Measurements from ENCODE around the gene ZIC5.

The ZIC5 gene

DNA sequence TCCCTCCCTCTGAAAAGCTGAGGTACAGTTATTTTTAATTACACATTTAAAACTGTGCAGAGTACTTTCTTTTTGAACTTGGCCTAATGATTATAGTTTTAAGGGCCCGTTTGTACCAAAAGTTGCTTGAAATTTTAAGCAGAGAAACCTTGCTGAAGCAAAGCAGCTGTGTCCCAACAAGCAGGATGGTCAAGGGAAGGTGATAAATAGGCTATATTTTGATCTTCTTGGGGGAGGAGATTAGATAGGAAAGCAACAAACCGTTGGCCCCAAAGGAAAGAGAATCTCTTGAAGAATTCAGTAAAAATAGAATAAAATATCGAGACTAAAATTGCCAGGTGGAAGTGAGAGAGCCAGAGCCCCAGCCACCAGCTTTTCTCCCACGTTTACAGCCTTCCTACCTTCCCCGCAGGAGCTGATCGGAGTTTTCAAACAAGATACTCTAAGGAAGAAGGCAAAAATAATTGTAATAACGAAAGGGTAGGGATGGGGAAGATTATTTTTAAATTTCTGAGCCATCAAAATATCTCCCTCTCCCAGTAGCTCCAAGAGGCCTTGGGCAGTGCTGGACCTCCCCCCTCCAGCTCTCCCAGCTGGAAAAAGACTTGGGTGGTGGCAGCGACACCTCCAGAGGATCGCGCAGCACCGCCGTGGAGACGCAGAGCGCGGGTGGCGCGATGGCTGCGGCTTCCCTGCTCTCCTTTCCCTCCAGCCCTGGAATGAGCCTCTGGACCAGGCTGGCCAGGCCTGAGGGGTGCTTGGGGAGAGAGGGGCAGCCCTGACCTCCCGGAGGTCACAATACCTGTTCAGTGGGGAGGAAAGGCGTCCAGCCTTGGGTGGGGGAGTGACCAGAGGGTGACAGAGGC is 15.8 kb upstream of the ZIC5 start:
- no peak for DNase-seq

DNA sequence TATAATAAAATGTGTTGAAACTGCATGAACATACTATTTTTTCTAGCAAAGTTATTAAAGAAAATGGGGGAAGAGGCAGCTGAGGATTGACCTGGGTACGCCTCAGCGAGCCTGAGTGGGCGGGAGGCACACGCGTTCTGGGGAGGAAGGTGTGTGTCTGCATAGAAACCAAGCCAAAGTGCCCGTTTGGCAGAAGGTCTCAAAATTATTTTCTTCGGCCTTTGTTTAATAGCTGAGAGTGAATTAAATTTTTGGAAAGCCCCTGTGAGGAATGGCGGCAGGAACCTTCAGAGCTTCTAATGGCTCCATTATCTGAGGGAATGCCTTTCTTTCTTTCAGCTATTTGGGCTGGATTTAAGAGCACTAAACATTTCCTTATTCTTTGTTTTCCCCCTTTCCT is 15.2 kb upstream of the ZIC5 start:
- no peak for DNase-seq

DNA sequence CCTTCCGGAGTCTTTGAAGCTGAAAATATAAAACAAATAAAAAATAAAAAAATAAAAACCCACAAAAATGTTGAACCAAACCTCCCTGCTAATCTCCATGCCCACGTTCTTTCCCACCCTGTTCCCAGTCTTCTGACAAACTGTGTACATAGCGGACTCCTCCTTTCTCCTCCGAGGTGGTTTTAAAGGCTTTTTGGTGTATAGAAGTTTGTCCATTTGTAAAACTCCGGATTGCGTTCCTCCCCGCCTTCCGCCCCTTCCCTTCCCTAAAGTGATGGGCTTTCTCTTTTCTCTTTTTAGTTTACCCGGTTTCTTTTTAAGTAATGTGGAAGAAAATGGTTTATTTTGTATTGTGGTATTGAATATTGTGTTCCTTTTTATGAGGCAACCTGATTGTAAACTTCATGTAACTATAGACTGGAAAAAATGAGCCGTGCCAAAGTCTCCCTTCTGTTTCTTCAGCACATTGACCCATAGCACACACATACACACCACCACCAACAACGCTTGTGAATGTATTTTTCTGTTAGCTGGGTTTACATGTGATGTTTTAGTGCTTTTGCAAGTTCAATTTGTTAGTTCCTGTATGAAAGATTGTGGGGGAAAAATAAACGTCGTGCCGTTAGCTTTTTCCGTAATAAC is 14.4 kb upstream of the ZIC5 start:
- DNase-seq = no peak

DNA sequence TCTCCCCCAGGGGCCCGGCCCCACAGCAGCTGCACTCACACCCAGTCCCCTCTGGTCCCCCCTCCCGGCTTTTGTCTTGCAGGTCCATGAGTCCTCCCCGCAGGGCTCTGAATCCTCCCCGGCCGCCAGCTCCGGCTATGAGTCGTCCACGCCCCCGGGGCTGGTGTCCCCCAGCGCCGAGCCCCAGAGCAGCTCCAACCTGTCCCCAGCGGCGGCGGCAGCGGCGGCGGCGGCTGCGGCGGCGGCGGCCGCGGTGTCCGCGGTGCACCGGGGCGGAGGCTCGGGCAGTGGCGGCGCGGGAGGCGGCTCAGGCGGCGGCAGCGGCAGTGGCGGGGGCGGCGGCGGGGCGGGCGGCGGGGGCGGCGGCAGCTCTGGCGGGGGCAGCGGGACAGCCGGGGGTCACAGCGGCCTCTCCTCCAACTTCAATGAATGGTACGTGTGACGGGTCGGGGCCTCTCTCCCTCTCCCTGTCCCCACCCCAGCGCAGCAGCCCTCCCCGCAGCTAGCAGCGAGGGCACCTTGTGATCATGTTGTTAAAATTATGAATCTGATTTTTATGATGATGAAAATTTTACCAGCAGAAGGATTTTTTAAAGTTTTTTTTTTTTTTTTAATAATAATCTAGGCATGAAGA is 13.8 kb upstream of the ZIC5 start:
- no peak for DNase-seq

DNA sequence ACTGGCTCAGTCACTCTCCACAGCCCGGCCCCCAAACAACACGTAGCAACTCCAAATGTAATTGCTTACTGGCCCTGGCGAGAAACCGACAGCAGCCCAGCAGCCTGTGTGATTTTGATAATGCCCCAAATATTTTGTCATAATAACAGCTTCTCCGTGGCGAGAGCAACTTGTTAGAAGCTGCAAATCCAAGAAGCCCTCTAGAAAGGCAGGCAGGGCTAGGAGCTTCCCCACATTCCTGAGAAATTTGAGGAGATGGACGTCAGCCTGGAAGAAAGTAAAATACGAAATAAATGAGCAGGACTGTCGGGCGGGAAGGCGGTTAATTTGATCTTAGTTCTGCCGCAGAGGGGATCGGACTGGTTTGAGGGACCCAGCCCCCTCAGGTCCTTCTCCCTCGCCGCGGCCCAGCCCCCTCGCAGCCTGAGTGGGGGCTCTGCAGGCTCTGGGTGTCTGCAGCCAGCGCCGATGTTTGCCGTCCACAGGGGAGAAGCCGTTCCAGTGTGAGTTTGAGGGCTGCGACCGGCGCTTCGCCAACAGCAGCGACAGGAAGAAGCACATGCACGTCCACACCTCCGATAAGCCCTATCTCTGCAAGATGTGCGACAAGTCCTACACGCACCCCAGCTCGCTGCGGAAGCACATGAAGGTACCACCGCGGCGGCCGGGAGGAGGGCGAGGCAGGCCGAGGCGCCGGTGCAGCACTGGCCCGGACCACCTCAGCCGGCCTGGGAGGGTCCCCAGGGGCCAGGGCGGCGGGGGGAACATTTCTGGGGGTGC is 13.1 kb upstream of the ZIC5 start:
- DNase-seq = peak; percentile 22

DNA sequence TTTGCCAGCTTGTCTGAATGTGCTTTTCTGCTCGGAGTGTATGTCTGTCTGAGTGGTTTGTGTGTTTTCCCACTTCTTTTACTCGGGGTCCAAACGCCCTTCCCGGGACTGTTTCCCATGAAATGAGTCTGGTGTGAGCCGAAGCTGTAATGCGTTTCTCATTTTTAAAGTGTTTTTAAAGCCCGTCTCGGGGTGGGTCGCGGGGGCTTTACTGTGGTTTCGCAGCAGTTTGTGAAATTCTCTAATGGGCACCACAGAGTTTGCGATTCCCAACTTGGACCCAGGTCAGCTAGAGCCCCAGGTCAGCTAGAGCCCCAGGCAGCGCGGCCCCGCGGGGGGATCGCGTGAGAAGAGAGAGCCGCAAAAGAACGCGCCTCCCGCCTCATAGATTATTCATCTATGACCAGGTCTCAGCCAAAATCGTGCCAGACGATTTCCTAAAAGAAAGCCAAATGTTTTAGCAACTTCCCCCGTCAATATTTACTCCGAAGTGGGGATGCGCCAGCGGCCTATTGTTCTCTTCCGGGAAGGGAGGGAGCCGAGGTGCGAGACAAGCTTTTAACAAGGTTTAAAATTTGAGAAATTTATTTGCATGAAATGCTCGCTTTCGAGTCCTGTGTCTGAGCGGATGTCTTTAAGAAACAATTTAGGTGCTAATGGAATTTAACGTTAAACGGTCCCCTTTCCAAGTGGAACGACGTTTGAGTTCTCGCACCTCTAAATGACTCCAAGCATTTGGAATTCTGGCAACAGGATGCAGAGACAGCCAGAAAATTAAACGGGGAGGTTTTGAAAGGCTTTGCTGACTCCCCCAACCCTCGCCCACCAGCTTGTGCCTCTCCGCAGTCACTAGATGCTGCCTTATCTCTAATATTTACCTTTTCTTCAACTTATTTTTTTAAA is 12.2 kb upstream of the ZIC5 start:
- peak; percentile 47 for DNase-seq

DNA sequence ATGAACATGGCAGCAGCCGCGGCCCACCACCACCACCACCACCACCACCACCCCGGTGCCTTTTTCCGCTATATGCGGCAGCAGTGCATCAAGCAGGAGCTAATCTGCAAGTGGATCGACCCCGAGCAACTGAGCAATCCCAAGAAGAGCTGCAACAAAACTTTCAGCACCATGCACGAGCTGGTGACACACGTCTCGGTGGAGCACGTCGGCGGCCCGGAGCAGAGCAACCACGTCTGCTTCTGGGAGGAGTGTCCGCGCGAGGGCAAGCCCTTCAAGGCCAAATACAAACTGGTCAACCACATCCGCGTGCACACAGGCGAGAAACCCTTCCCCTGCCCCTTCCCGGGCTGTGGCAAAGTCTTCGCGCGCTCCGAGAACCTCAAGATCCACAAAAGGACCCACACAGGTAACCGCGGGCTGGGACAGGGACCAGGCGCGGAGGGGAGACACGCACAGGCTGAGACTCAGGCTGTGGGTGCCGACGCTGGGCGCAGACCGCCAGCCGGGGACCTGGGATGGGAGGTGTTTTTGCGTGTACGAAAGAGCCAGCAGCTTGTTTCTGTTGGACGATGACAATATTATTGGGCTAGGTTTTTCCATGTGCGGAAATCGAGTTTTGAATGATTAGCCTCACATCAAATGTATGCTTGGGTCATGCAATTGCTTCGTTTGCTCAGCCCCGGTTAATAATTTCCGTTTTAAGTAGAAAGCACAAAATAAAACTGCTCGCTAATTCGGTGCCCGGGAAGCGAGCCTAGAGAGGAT is 11.3 kb upstream of the ZIC5 start:
- DNase-seq = no peak

DNA sequence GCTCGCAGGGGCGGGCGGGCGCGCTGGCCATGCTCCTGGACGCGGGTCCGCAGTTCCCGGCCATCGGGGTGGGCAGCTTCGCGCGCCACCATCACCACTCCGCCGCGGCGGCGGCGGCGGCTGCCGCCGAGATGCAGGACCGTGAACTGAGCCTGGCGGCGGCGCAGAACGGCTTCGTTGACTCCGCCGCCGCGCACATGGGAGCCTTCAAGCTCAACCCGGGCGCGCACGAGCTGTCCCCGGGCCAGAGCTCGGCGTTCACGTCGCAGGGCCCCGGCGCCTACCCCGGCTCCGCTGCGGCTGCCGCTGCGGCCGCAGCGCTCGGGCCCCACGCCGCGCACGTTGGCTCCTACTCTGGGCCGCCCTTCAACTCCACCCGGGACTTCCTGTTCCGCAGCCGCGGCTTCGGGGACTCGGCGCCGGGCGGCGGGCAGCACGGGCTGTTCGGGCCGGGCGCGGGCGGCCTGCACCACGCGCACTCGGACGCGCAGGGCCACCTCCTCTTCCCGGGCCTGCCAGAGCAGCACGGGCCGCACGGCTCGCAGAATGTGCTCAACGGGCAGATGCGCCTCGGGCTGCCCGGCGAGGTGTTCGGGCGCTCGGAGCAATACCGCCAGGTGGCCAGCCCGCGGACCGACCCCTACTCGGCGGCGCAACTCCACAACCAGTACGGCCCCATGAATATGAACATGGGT is 10.6 kb upstream of the ZIC5 start:
- peak; percentile 40 for DNase-seq

DNA sequence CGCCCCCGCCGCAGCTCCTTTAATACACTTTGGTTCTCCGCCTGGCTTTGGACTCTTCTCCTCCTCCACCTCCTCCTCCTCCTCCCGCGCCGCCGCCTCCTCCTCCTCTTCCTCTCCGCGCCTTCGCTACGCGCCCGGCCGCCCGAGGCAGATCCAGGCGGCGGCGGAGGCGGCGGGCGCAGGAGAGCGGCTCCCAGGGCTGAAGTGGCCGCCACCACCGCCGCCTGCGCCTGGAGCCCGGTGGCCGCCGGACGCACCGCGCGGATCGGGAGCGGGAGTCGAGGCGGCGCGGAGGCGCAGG is 10.1 kb upstream of the ZIC5 start, which contains the start of gene ZIC2:
TSS of gene ZIC2 (plus strand) at position 50 of the 301 bp plus-strand sequence. CDS start 281 bp downstream, outside the sequence.
- DNase-seq = peak; percentile 29

DNA sequence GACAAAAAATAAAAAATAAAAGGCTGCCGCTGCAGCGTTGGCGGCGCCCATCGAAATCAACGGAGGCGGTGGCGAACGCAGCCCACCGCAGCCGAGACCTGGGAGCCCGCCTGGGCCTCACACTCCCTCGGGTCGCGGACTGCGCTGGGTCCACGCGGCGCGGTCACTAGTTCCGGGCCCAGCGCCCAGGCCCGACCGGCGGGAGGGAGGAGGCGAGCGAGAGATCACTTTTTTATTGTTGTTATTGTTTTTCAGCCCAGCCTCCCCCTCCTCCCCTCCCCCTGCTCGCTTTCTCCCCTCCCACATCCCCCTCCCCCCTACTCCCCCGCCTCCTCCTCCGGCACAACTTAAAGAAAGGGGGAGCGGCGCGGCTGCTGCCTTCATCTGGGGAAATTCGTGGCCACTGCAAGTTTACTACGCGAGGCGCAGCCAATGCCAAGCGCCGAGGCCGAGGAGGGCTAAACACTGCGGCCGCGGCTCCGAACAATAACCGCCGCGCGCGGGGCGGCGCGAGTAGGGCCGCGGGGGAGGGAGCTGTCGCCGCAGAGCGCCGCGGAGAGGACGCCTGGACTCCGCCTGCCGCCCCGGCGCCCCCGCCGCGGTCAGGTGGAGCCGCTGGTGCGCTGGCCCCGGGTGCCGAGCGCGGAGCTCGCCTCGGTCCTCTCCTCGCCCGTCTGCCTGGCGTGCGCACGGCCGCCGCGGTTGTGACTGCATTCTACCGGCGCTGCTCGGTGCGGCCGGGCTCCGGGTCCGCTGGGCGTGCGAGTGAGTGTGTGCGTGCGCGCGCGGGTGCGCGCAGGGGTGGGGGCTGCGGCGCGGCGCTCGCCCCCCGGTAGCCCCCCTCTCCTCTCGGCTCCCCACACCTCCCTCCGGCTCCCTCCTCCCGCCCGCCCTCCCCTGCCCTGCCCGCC is 9.5 kb upstream of the ZIC5 start:
- peak; percentile 47 for DNase-seq

DNA sequence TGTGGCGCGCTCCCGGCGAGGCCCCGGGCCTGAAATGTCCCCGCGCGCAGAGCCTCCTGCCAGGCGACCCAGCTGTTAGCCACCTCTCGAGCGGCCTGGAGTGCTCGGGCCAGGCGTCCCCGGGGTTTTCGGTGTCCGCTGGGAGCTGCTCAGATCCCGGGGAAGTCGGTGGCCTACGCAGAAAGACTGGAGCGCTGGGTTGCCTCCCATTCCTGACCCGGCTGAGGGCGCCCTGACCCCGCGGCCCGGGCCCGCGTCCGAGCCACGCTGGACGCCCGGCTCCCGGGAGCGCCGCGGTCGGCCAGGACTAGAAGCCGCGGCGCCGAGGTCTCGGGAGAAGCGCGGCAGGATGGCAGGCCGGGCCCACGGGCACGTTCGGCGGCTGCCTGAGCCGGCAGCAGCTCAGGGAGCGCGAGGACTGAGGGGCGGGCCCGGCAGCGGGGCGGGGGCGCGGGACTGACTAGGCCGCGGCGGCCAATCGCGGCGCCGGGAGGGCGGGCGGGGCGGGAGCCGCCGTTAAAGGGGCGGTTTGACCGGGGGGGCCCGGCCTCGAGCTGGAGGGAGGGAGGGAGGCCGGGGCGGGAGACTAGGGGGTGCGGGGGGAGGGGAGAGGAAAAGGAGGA is 8.7 kb upstream of the ZIC5 start:
- peak; percentile 76 for DNase-seq

DNA sequence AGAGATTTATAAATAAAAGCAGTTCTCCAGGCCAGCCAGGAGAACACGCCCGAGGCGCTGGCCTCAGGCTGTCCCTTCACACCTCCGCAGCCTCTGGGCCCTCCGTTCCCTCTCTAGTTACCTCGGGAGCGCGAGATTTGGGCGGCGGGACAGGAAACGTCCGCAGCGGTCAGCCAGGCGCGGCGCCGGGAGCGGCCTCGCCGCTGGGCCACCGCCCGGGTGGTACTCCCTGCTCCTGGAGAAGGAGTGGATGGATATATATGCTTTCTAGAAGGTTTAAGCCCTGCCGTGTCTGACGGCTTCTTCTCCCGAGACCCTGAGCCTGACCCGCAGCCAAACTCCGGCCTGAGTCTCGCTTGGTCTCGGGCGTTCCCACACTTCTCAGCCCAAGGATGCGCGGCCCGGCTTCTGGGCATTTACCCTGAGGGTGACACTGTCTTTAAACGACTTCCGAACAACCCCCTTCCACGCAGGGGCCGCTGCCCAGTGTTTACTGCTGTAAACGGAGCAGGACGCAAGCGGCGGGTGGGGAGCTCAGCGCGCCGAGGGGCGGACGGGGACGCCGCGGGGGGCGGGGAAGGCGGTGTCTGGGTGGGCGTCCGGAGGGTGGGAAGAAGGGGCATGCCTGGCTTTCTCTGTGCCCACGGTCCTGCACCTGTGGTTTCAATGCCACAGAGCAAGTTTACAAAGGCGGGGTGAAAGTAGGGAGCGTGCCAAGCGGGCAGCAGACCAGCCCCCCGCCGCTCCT is 8.1 kb upstream of the ZIC5 start:
- DNase-seq = no peak

DNA sequence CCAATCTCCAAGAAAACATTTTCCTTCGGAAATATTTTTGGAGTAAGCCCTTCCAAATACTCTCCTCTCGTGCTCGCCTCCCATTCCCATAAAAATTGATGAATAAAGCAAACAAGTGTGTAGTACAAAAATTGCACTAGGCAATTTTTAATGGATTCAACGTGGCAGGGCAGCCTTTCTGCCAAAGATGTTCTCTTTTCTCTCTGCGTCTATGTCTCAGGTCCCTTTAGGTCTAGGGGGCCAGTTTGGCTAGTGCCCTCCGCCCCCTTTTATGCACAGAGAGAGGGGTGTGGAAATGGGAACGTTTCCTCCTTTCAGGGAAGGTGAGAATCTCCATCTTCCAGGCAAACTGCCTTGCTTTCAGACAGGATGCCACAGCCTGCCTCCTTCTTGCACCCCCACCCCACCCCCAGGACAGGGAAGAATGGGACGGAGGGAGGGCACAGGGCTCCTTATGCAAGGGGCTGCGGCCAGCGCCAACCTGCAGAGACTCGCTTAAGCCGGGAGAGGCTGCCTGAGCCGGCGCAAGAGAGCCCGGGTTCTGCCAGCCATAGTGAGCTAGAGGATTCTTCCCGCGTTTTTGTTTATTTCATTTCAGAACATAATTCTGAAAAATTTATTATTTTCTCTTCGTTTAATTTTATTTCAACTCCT is 7.4 kb upstream of the ZIC5 start:
- no peak for DNase-seq

DNA sequence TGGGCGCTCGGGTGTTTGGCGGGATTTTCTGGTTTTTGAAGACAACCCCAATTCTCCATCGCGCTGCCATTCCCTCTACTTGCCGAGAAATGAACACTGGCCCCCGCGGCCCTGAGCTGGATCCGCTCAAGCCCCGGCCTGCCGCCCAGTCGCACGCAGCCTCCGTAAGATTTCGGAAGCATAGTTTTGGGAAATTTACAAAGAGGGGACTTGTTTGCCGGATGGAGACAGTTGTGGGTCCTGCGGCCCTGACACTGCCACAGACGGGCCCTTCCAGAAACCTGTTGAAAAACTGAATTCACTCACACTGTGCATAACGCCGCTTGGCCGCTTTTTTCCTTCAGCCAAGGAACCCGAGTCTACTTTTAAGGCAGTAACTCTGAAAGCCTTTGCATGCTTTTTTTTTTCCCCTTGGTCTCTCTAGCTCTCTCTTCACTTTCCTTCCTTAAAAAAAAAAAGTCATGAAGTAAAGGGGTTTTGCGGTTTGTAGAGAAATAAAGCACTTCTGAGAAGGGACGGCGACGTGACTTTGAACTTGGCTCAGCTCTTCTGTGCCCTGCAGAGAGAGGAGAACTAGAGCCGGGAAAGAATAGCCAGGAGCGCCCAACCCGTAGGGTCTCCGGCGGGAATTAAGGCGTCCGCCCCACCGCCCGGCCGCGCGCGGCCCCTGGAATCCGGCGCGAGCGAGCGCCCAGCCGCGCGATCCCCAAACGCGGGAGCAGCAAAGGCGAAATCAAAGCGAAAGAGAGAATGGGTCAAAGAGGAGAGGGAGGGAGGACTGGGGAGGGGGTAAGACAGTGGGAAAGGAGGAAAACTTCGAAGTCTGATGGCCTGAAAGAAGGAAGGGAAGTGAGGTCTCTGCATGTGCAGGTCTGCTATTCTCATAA is 6.6 kb upstream of the ZIC5 start:
- DNase-seq = no peak

DNA sequence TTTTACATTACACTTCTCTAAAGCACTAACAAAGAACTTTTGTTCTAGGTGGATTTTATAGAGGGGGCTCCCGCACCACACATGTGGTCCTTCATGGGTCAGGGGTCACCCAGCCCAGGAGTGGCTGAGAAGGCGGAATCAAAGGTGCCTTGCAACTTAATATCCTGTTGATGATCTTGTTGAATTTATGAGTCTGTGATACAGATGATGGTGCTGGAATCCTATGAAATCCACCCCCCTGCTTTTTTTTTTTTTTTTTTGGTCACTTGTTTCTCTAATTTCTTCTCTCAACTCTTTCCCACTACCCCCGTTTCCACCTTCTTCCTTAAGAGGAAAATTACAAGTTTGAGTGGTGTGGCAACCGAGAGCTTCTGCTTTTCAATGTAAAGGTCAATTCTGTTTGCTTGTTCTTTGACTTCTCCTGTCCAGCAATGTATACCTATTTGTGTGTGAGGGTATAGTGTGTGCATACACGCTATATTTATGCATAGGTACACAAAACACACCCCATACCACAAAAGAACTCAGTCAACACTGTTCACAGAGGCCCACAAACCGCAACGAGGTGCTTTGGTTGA is 5.9 kb upstream of the ZIC5 start:
- DNase-seq = no peak

DNA sequence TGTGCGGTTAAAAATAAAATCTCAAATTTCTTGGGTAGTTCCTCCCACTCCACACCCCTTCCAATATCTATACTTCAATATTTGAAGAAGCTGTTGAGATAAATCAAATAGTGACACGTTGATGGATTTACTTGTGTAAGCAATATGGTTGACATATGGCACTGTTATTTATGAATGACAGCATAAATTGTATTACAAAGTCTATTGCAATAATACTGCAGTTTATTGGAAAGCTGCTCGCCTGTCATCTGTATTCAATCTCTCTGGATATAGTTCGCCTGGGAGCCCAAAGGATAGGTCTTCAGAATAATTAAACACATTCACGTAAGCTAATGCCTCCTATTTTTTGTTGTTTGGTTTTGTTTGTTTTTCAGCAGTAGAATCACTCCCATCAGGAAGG is 5.0 kb upstream of the ZIC5 start:
- DNase-seq = no peak

Measured in fibroblast of skin of scalp (primary cell).